Fibroblast of peridontal ligament (primary cell): ENCODE measurements around the gene DNER.
"Not testable (repeated sequence)": the region's sequence is repeated elsewhere in the genome, so short reads cannot be mapped to it uniquely, and the experiment has no call there.

Experiments
- DNase-seq: peaks from one replicate; pipeline ENCODE4 v3.0.0-alpha.2; 2010; ENCODE audit errors: extremely low read depth

Gene DNER

DNA sequence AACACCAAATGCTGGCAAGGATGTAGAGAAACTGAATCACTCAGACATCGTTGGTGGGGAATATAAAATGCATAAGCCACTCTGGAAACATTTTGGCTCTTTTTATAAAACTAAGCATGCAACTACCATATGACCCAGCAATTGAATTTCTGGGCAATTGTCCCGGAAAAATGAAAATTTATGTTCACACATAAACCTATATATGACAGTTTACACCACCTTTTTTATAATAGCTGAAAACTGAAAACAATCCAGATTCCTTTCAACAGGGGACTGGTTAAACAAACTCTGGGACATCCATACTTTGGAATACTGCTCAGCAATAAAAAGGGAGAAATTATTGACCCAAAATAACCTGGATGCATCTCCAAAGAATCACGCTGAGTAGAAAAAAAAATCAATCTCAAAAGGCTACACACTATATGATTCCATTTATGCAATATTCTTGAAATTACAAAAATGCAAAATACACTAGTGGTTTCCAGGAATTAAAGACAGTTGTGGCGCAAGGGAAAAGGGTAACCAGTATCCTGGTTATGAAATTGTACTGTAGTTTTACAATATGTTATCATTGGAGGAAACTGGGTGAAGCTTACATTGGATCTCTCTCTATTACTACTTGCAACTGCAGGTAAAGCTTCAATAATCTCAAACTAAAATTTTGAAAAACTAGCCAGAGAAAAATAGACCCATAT is 313.0 kb downstream of the DNER start:
- DNase-seq: no peak

DNA sequence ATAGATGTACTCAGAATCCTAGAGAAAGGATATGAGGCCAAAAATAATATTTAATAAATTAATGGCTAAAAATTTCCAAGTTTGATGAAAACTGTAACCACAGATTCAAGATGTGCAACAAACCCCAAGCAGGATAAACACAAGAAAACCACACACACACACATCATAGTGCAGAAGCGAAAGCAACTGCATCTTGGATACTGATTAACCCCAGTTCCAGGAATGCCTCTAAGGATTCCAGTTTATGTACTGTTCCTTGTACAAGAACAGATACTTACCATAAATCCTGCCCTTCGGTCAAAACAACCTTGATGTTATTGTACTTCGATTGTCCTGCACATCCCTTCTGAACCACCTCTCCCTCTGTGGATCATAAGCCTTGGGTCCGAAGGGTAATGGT is 320.4 kb downstream of the DNER start:
- no peak for DNase-seq

DNA sequence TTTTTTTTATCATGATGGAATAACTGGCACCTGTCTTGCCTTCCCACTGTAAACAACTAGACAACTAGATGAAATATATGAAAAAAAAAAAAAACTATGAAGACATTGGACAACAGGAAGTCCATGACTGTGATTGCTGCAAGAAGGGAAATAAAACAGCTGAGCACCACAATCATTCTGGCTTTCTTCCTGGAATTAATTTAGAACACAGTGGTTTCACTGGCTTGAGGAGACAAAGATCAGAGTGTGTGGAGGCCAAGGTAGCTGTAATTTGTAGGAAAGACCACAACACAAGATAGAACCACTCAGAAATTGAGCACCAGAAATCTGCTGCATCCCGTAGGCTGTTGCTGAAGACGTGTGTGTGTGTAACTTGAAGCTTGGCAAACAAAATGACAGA is 322.2 kb downstream of the DNER start:
- DNase-seq: no peak

DNA sequence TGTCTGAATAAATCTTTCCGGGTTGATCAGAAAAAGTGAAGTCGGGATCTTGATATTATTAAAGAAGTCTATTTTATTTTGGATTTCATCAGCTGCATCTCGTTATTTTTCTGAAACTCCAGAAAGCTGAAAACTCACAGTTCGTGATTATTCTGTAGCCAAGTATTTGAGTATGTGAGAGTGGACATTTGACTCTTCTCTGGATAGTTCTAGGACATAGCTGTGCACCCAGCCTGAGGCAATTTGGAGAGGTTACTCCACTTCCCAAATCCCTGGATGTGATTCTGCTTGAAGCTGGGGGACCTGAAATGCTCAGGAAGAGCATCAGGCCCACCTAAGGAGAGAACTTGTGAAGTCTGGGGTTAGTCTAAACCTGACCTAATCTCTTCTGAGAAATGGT is 325.6 kb downstream of the DNER start:
- DNase-seq: no peak

DNA sequence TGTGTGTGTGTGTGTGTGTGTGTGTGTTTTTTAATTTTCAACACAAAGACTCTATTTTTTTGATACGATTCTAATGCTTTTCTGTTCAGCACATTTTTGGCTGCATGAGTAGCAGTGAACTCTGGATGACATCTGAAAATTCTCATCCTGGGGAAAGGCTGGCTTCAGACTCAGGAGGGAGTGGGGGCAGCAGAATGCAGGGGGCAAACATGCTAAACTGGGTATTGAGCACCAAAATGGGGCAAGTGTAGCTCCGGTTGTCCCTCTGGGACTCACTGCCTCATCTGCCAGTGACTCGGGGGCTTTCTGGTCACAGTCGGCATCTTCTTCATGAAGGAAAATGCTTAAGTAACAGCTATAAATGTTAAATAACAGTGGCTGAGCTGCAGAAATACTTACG is 326.5 kb downstream of the DNER start:
- no peak for DNase-seq

DNA sequence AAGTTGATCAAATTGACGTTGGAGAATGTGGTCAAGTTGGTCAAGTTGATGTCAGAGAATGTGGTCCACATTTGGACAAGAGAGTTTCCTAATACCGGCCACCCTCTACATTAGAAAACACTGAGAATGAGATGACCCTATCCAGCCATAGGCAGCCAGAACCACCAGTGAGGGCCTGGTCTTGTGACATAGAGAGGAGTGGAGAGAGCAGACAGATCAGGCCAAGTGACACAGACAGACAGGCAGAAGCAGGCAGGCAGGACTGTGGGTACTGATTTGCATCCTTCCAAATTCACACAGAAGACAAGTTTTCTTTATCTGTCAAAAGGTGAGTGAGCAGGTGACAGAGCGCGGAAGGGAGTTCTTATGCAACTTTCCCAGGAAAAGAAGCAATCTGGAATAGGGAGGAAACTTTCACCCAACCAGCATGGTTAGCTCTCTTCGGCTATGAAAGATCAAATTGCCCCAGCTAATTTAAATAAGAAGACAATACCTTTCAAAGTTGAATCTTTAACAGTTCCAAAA is 334.2 kb downstream of the DNER start:
- no peak for DNase-seq

DNA sequence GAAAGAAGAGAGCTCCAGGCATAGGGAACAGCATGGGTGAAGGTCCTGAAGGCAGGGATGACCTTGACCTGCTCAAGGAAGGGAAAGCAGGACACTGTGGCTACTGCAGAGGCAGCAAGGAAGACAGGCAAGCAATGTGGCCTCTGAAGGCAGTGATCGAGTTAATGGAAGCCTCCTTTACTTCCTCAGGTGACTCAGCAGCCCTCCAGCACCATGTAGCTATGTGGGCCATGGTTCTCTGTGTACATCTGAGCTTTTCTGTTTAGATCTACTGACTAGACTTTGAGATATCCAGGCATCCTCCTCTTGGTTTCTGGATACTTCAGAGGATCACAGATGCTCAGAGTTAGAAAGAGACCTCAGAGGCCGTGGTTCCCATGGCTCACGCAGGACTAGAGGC is 336.0 kb downstream of the DNER start:
- DNase-seq: no peak

DNA sequence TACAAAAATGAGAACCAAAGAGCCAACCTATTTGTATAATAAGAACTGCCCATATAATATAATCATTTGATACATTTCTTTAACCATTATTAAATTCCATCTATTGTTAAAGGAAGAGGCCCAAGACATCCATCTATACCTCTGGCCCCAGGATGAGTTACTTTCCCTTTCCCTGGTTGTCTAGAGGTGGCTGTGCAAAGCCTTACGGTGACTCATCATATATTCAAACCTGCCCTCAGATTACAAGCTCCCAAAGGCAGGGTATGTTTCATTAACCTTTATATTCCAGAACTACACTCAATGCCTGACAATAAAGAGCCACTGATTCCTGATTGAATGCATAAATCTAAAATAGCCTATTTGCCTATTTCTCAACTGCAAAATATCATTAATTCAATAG is 337.5 kb downstream of the DNER start:
- no peak for DNase-seq

DNA sequence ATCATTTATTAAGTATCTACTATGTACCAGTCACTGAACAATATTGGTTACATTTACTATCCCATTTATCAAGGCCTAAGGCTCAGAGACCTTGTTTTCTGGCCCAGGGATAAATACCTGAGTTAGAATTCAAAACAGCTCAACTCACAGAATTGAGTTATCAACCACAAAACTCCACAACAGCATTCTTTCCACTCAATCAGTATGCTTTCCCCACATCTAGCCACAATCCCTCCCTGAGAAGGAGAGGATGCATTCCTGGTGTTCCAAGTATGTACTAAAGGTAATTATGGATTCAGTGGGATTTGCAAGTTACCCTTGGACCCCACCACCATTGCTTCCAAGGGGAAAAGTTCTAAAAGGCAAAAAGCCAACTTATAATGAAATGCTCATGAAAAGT is 339.1 kb downstream of the DNER start:
- DNase-seq: peak; percentile 1

DNA sequence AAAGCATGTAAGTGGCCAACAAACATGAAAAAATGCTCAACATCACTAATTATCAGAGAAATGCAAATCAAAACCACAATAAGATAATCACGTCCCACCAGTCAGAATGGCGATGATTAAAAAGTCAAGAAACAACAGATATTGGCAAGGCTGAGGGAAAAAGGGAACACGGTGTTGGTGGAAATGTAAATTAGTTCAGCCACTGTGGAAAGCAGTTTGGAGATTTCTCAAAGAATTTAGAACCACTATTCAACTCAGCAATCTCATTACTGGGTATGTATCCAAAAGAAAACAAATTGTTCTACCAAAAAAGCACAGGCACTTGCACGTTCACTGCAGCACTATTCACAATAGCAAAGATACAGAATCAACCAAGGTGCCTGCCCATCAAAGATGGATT is 341.0 kb downstream of the DNER start:
- not testable (repeated sequence) for DNase-seq

DNA sequence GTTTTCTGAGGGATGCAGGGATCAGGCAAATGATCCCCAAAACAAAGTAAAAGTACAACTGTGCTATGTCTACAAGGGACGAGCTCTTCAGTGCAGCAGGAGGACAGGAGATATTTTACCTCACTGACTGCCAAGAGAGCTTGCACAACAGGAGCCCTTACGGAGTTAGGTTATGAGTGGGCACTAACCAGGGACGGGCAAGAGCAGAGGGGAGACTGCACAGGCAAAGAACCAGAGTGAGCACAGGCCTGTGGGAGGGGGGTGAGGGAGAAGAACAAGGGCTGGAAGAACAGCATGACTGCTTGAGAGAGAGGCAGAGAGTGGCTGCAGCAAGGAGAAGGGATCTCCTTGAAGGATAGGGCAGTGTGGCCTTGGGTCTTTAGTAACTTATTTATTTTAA is 342.1 kb downstream of the DNER start:
- no peak for DNase-seq

DNA sequence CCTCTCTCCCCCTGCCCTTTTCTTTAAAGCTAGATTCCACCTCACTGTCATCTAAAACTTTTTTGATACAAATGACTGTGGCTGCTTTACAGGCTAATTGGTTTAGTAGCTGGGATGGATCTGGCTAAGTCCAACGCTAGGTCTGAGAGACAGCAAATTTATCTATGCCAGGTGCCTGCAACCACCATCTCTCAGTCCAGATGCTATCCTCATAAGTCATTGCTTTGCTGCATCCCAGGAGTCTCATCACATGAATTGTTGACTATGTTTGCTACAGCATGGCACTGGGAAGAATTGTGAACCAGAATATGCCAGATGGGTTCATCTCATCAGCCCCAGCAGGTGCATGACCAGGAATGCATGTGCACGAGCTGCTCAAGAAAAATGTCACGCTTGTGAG is 343.3 kb downstream of the DNER start:
- DNase-seq: no peak

DNA sequence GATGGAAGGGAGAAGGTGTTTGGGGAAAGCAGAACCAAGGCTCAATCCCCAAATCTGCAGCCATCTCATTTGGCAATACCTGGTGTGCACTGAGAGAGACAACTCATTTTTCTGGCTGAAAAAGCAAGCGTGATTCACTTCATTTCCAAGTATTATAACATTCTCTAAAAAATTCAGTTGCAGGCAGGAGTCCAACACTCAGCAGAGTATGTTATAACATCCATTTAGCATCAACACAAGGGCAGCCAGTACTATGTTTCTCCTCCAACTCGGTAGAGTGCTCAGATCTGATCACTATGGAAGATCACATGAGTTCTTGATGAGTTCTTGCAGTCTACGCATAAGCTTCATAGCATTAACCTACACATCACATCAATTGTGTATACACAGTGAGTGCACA is 343.8 kb downstream of the DNER start:
- no peak for DNase-seq

DNA sequence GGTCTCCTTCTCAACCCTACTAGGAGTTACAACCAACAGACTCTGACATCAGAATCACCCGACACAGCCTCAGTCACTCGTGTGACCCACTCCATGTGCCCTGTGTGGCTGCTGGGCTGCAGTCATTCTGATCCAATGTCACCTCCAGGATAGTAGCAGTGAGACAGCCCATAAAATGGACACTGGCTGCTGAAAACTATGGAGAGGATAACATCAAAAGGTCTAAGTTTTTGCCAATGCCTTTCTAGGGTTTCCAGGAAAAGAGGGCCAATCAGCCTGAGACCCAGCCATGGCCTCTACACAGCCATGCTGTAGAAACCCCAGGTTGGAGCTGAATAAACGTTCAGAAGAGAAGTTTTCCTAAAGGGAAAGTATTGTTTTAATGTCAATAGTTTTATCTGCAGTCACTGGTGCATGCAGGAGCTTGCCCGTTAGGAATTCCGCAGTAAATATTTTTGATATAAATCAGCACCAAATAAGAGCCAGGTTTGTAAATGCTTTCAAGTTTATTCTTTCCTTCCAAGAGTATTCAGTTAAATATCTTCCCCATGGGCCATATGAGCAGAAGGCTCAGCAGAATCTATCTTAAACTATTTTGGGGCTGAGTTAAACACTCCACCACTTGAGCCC is 351.1 kb downstream of the DNER start:
- peak; percentile 12 for DNase-seq

DNA sequence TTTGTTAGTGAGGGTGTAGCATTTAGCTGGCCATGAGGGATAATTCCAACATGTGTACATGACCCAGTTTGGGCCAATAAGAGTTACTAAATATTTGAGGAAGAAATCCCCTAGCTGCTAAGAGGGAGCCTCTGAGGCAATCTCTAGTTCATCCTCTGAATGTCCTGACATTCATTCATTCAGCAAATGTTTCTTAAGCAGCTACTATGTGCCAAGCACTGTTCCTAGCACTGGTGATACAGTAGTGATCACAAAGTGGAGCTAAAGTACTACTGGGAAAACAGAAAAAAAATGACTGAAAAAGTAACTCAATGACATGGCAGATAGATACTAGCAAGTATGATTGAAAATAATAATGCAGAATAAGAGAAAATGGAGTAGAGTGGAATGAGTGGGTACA is 363.5 kb downstream of the DNER start:
- no peak for DNase-seq

DNA sequence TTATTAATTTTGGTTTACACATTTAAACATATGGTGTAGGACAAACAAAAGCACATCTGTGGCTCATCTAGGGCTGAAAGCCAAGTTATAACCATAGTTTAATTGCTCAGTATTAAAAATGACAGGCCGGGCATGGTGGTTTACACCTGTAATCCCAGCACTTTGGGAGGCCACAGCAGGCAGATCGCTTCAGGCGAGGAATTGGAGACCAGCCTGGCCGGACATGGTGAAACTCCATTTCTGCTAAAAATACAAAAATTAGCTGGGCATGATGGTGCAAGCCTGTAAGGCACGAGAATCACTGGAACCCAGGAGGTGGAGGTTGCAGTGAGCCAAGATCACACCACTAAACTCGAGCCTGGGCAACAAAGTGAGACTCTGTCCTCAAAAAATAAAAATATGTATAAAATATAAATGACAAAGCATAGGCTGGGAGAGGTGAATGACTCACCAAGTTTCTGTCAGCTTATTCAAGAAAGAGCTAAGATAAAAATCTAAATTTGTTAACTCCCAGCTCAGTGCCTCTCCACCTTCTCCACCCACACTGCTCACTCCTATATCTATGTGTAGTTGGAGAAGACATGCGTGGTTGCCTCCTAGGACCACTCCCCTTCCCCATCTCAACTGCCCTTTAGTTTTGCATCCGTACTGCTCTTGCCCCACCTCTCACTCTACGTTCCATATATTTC is 364.1 kb downstream of the DNER start:
- no peak for DNase-seq

DNA sequence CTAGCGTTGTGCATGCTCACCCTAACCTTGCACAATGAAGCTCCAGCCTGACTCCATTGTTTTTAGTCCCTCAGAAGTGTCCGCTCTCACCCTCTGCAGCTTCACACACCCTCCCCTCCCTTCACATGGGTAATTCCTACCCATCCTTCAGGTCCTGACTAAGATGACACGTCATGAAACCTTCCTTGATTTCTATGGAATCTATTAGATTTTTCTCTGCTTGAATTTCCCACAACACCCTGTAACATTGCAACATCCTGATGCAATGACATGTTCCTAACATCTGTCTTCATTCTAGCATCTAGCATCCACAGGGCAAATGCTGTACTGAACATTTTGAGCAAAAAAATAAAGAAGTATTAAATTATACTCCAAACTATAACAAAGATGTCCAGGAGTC is 366.2 kb downstream of the DNER start:
- peak; percentile 10 for DNase-seq

DNA sequence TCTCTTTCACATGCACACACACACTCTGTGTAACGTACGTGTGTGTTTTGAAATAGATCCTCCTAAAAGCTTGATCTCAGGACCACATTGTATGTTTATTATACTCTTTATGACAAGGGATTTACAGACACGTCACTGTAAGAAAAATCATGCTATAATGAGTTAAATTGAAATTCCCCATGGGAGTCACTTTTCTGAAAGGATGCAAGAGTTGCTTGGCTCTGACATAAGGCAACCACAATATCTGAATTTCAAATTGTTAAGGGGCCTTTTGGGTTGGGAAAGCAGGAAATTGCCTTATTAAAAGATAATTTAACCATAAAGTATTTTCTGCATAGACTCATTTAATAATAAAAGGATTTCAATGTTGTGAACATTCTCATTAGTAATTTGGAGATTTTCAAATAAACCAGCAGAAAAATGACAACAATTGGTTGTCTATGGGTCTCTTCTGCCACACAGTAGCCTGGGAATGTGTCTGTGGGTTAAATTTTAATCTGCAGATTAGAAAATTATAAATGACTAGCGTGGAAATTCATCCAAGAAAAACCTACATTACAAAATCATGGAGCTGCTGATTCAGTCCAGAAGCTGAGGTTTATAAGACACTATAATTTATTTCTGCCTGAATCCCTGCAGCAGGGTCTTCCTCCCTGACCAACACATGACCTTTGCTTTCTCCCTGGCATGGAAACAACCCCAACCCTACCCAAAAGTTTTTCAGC is 367.4 kb downstream of the DNER start:
- no peak for DNase-seq

DNA sequence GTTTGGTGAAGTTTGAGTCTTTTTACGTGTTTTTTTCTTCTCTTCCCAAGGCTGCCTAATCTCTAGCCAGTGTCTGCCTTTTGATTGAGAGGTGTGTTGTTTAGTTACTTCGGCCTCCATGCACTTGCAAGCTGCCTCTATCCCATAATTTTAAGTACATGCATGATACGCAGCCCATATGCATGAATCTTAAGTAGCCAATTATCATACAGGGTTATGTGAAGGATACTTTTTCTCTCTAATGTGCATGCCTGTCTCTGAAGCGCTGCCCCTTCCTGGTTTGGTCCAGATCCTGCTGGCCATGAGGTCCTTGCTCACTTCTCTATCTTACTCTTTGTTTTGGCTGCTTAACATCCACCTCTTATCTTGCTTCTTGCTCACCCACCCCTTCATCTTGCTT is 369.4 kb downstream of the DNER start:
- no peak for DNase-seq

DNA sequence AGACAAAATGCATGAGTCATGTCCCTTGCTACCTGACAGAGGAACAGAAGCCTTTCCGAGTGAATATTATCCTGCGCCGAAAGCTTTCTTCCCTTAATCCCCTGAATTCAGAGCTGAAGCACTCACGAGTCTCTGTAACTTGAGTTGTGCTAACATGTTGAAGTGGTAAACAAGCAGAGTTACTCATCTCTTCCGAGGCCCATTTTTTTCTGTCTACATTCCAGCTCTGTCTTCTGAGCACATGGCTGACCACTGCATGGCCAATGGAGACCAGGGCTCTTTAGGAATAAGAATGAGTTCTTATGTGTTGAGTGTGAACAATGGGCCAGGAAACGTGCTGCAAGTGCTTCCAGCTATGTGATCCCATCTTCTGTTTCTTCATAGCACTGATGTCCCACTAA is 370.2 kb downstream of the DNER start:
- peak; percentile 6 for DNase-seq

DNA sequence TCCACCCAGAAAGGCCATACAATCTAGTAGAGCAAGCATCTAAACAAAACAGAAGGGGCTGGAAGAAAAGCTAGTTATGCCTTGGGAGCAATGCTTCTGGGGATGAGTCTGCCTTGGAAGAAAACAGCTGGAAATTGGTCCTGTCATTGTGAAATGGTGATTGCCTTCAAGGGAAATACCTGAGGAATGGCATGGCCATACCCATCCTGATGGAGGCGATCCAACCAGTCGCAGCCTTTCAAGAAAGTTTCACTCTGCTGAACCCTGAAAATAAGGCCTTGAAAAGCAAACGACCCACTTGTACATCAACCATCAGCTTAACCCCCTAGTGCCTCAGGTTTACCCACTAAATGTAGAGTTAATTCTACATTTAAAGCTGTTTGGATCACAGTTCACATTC is 370.7 kb downstream of the DNER start:
- no peak for DNase-seq

DNA sequence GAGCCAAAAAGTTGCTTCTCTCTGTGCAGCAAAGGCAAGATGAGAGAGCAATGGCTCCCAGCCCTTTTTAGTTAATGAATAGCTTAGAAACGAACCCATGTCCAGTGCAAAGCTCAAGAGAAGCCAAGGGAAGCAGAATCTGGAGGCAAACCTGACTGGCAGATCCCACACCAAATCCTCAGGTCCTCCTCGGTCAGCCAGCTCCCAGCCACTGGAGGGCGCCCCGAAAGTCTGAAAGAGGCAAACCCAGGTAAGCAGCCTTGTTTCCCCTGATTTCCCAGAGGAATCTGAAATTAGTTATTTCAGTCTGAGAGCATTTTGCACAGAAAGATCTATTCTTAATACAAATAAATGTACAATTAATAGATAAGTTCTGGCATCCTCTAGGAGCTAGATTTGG is 372.0 kb downstream of the DNER start:
- no peak for DNase-seq
